HCT116 (cell line): ENCODE measurements around the gene ERGIC3. TPM values are rescaled to one million over a fixed set of nuclear protein-coding genes. Genes with fewer than 3 reads are reported as not detected.
A peak's percentile ranks its signal among the peaks of the same experiment; 100 is the strongest.

Experiments used
- ATAC-seq: fragments of 200-7000 bp; cut with Tn5 transposase; 2 replicates; pipeline ENCODE4 v1.9.1; 2020; ENCODE audit warnings: mild to moderate bottlenecking, moderate library complexity
- BruUV-seq: library from RNA; stranded (reverse); fragments of 400-500 nt; replicated peaks from 2 replicates; lab custom pipeline; 2021; lab: Mats Ljungman, UMichigan
- CTCF ChIA-PET: fragments of 300-600 bp; sonication (Branson Sonifier 250); formaldehyde crosslinking; loops from one replicate; lab custom pipeline; 2021; ENCODE audit warnings: antibody characterized with exemption; lab: Charles Lee
- POLR2A ChIA-PET: fragments of 300-600, 350-600 bp; sonication (Branson Sonifier 250); formaldehyde crosslinking; loops from one replicate; lab custom pipeline; 2021; ENCODE audit warnings: antibody characterized with exemption; lab: Charles Lee
- RAD21 ChIA-PET, 2 experiments: fragments of 300-600 bp; sonication (Branson Sonifier 250); formaldehyde crosslinking; loops; one replicate each; lab custom pipeline; 2023; ENCODE audit warnings: low total read pairs in 2 of 2; ENCODE audit not compliant: uncharacterized antibody in 2 of 2, unreplicated experiment in 2 of 2, low non-redundant PET in 1 of 2; lab: Charles Lee
- DNase-seq: peaks from one replicate; pipeline ENCODE4 v3.0.0-alpha.2; 2010; ENCODE audit warnings: low read depth, low spot score
- H2AFZ ChIP-seq: fragments of 200-600 bp; shearing (Covaris generic), sonication (generic); 2 replicates; pipeline ENCODE4 v1.6.1; 2017; ENCODE audit warnings: low read depth, mixed run types, mixed read lengths, antibody characterized with exemption, low read length; ENCODE audit not compliant: poor library complexity, severe bottlenecking
- H3K27ac ChIP-seq: 2 replicates; pipeline ENCODE4 v1.5.1; 2012; ENCODE audit warnings: low read depth, low read length
- H3K27me3 ChIP-seq: fragments of 200-600 bp; sonication (generic); 2 replicates; pipeline ENCODE4 v1.6.1; 2016; ENCODE audit warnings: mixed run types, low read length, mixed read lengths; ENCODE audit not compliant: insufficient read depth
- H3K36me3 ChIP-seq, 2 experiments: fragments of 200-500 bp in 1 of 2; fragments of 200-600 bp in 1 of 2; sonication (Bioruptor generic) in 1 of 2; sonication (generic) in 1 of 2; 2 replicates each; pipeline versions ENCODE4 v1.5.1 to v1.6.1; 2014 to 2016; ENCODE audit warnings: low read length in 2 of 2, inconsistent platforms in 1 of 2, mixed read lengths in 1 of 2, mixed run types in 1 of 2; ENCODE audit not compliant: insufficient read depth in 2 of 2, control insufficient read depth in 1 of 2
- H3K4me1 ChIP-seq, 2 experiments: fragments of 200-600 bp in 1 of 2; sonication (generic) in 1 of 2; 2 replicates each; pipeline versions ENCODE4 v1.5.1 to v1.6.1; 2012 to 2017; ENCODE audit warnings: low read length in 2 of 2, inconsistent platforms in 1 of 2, mild to moderate bottlenecking in 1 of 2, mixed read lengths in 1 of 2, mixed run types in 1 of 2, moderate library complexity in 1 of 2; ENCODE audit not compliant: insufficient read depth in 2 of 2, control insufficient read depth in 1 of 2
- H3K4me2 ChIP-seq: fragments of 200-600 bp; sonication (generic); 2 replicates; pipeline ENCODE4 v1.6.1; 2017; ENCODE audit warnings: mixed run types, low read length, mixed read lengths
- H3K4me3 ChIP-seq, 2 experiments: fragments of 200-600 bp in 1 of 2; sonication (generic) in 1 of 2; replicated peaks in 1 of 2; 2 replicates each; pipeline ENCODE4 v1.5.1; 2011 to 2016; ENCODE audit warnings: low read length in 2 of 2, control low read depth in 1 of 2, low read depth in 1 of 2, mild to moderate bottlenecking in 1 of 2, mixed read lengths in 1 of 2, mixed run types in 1 of 2
- H3K79me2 ChIP-seq: fragments of 200-600 bp; sonication (generic); 2 replicates; pipeline ENCODE4 v1.6.1; 2017; ENCODE audit warnings: mild to moderate bottlenecking, mixed run types, low read length, moderate library complexity, mixed read lengths; ENCODE audit not compliant: insufficient read depth
- H3K9ac ChIP-seq: fragments of 200-600 bp; sonication (generic); 2 replicates; pipeline ENCODE4 v1.6.1; 2016; ENCODE audit warnings: low read length, mixed read lengths
- H3K9me2 ChIP-seq: fragments of 200-600 bp; sonication (generic), shearing (Covaris generic); 2 replicates; pipeline ENCODE4 v1.6.1; 2017; ENCODE audit warnings: mixed run types, mild to moderate bottlenecking, moderate library complexity; ENCODE audit not compliant: insufficient read depth
- H3K9me3 ChIP-seq, 2 experiments: fragments of 200-500 bp in 1 of 2; fragments of 200-600 bp in 1 of 2; sonication (Bioruptor generic) in 1 of 2; sonication (generic) in 1 of 2; 2 replicates each; pipeline ENCODE4 v1.6.1; 2014 to 2017; ENCODE audit warnings: low read length in 2 of 2, mixed read lengths in 2 of 2, inconsistent platforms in 1 of 2, low read depth in 1 of 2, mild to moderate bottlenecking in 1 of 2, mixed run types in 1 of 2, moderate library complexity in 1 of 2; ENCODE audit not compliant: control insufficient read depth in 1 of 2, insufficient read depth in 1 of 2
- H4K20me1 ChIP-seq: fragments of 200-600 bp; sonication (generic), shearing (Covaris generic); 2 replicates; pipeline ENCODE4 v1.6.1; 2017; ENCODE audit warnings: mixed run types, mild to moderate bottlenecking, moderate library complexity; ENCODE audit not compliant: insufficient read depth
- CBX3 ChIP-seq: IDR thresholded peaks from 2 replicates; pipeline ENCODE4 v1.6.1; 2012; ENCODE audit warnings: low read depth
- CTCF ChIP-seq, 3 experiments: fragments of 200-600 bp in 1 of 3; sonication (generic) in 1 of 3; IDR thresholded peaks in 2 of 3; conservative IDR thresholded peaks in 1 of 3; 2 replicates each; pipeline ENCODE4 v1.5.1; 2012 to 2017; ENCODE audit warnings: low read depth in 2 of 3, low read length in 2 of 3, antibody characterized with exemption in 1 of 3, borderline replicate concordance in 1 of 3, control low read depth in 1 of 3, mild to moderate bottlenecking in 1 of 3, mixed read lengths in 1 of 3, mixed run types in 1 of 3, moderate library complexity in 1 of 3; ENCODE audit not compliant: insufficient read depth in 1 of 3
- JUND ChIP-seq: IDR thresholded peaks from 2 replicates; pipeline ENCODE4 v1.6.1; 2012
- RAD21 ChIP-seq: IDR thresholded peaks from 2 replicates; pipeline ENCODE4 v1.6.1; 2012; ENCODE audit warnings: low read depth, mild to moderate bottlenecking
- SP1 ChIP-seq: IDR thresholded peaks from 2 replicates; pipeline ENCODE4 v1.6.1; 2012; ENCODE audit warnings: low read depth
- TCF7L2 ChIP-seq: IDR thresholded peaks from 2 replicates; pipeline ENCODE4 v1.7.0; 2011; ENCODE audit warnings: borderline replicate concordance, inconsistent platforms; ENCODE audit not compliant: insufficient read depth, insufficient read length; ENCODE audit errors: extremely low read depth
- intact Hi-C: fragments of 100-400 bp; cut with micrococcal nuclease; formaldehyde crosslinking; loops from 2 replicates; pipeline ENCODE4 v1.10.0; 2022
- total RNA-seq: library from RNA; stranded (reverse); gene quantifications from one replicate; pipeline ENCODE4 v1.2.1, GENCODE V29; 2021; ENCODE audit not compliant: unreplicated experiment

The ERGIC3 gene
- total RNA-seq, 1 experiment from 2014 or later: 229 TPM

GRCh38 chr20:35511814-35512420 lies 30.0 kb upstream of the ERGIC3 start:
- Histone ChIP-seq H3K9ac (no peak overlapping the region), H3K9me2 (no peaks in the 10 kb centered on the region), H4K20me1 (no peaks in the 10 kb centered on the region), H3K9me3 (no peaks in the 10 kb centered on the region), H3K4me1 (peaks cover 13 to 17% of the 10 kb centered on the region in 2 experiments), H3K27me3 (no peaks in the 10 kb centered on the region), H3K27ac (no peak overlapping the region), H2AFZ (no peak overlapping the region), H3K79me2 (no peaks in the 10 kb centered on the region), H3K4me2 (no peak overlapping the region), H3K4me3 (no peak overlapping the region), H3K36me3 (peaks cover 12 to 16% of the 10 kb centered on the region in 2 experiments; a peak in 2 of 4 replicates)
- TF ChIP-seq CTCF (IDR thresholded peaks at IDR 0.05 in 2 of 3, conservative IDR thresholded peaks at IDR 0.05 in 1 of 3; ENCODE audit: borderline replicate concordance in 1 of 3, insufficient read depth in 1 of 3, low read depth in 2 of 3, low read length in 2 of 3): peak; percentile 67 to 85 (median 73); a peak in 5 of 6 replicates
- TF ChIP-seq TCF7L2: no peak
- no peak for TF ChIP-seq JUND
- no peak for TF ChIP-seq CBX3
- no peak for TF ChIP-seq SP1
- peak; percentile 91 for TF ChIP-seq RAD21
- DNase-seq (no peak), ATAC-seq (peak; percentile 35; the same call in 1 of the 2 replicates)
- POLR2A ChIA-PET: no interaction called here
- intact Hi-C loops: loop anchor here (2.0 kb wide), 2 partner anchors 93 to 373 kb away; no protein-coding TSS in a partner anchor
- RAD21 ChIA-PET: interaction anchor here in 1 of 2 experiments (1.0 to 1.1 kb wide), 2 partner anchors 107 to 372 kb away, joined by 3 read pairs; no protein-coding TSS in a partner anchor
- CTCF ChIA-PET: interaction anchor here (0.8 to 3.6 kb wide), 2 partner anchors 189 to 435 kb away, joined by 3 to 9 read pairs; no protein-coding TSS in a partner anchor
- no TSS peak for BruUV-seq
